ENCODE results near the gene PRMT7. TPM values are rescaled to one million over a fixed set of nuclear protein-coding genes. Genes with fewer than 3 reads are reported as not detected.

The PRMT7 gene
- total and polyA plus RNA-seq, 4 donors: 11.0 to 99.2 (median 31.6) TPM

- Histone ChIP-seq H3K36me3 (ENCODE audit: control insufficient read depth in 1 of 2, insufficient read depth in 2 of 2, low read length in 1 of 2) (peaks cover 5 to 16% of the 10 kb centered on the region in 2 donors), H3K27me3 (ENCODE audit: control insufficient read depth in 1 of 2, insufficient read depth in 2 of 2, low read length in 1 of 2) (no peaks in the 10 kb centered on the region), H3K27ac (ENCODE audit: low read depth in 1 of 2, low read length in 2 of 2) (no peak overlapping the region), H3K4me1 (ENCODE audit: control insufficient read depth in 1 of 2, insufficient read depth in 2 of 2, low read length in 2 of 2) (no peaks in the 10 kb centered on the region), H3K4me3 (ENCODE audit: low read length in 2 of 2) (no peak overlapping the region), H3K9me3 (ENCODE audit: control insufficient read depth, low read length) (no peaks in the 10 kb centered on the region)
- DNase-seq (peak in 1 of 2 donors; percentile 46), ATAC-seq (ENCODE audit: low FRiP score) (no peak)
- WGBS, 2 donors: 83 to 89% methylated on average over 28 of the region's 28 CpGs
- intact Hi-C loops (cut with DNase I): no loop called here
Observed at GRCh38 chr16:68355447-68356248, 44.8 kb downstream of the PRMT7 start.

GRCh38 chr16:68356249-68356918, 45.6 kb downstream of the PRMT7 start:
- H3K27me3 ChIP-seq (ENCODE audit: control insufficient read depth in 1 of 2, insufficient read depth in 2 of 2, low read length in 1 of 2): no peaks in the 10 kb centered on the region
- H3K36me3 ChIP-seq (ENCODE audit: control insufficient read depth in 1 of 2, insufficient read depth in 2 of 2, low read length in 1 of 2): peaks cover 5 to 16% of the 10 kb centered on the region in 2 donors
- 84 to 86% methylated on average over 25 to 28 of the region's 28 CpGs for WGBS, 2 donors
- no peak overlapping the region for H3K4me3 ChIP-seq (ENCODE audit: low read length in 2 of 2)
- no peak overlapping the region for H3K27ac ChIP-seq (ENCODE audit: low read depth in 1 of 2, low read length in 2 of 2)
- intact Hi-C loops (cut with DNase I): no loop called here
- peak in 1 of 2 donors; percentile 56 for DNase-seq
- no peaks in the 10 kb centered on the region for H3K4me1 ChIP-seq (ENCODE audit: control insufficient read depth in 1 of 2, insufficient read depth in 2 of 2, low read length in 2 of 2)
- ATAC-seq (ENCODE audit: low FRiP score): no peak
- H3K9me3 ChIP-seq (ENCODE audit: control insufficient read depth, low read length): no peaks in the 10 kb centered on the region

- 89 to 93% methylated on average over 5 of the region's 5 CpGs for WGBS, 2 donors
- no peaks in the 10 kb centered on the region for H3K4me1 ChIP-seq (ENCODE audit: control insufficient read depth in 1 of 2, insufficient read depth in 2 of 2, low read length in 2 of 2)
- intact Hi-C loops (cut with DNase I): no loop called here
- ATAC-seq (ENCODE audit: low FRiP score) (no peak), DNase-seq (no peak)
- H3K27me3 ChIP-seq (ENCODE audit: control insufficient read depth in 1 of 2, insufficient read depth in 2 of 2, low read length in 1 of 2): no peaks in the 10 kb centered on the region
- no peaks in the 10 kb centered on the region for H3K9me3 ChIP-seq (ENCODE audit: control insufficient read depth, low read length)
- H3K27ac ChIP-seq (ENCODE audit: low read depth in 1 of 2, low read length in 2 of 2): no peak overlapping the region
- H3K4me3 ChIP-seq (ENCODE audit: low read length in 2 of 2): no peak overlapping the region
- H3K36me3 ChIP-seq (ENCODE audit: control insufficient read depth in 1 of 2, insufficient read depth in 2 of 2, low read length in 1 of 2): peaks cover 0 to 16% of the 10 kb centered on the region in 2 donors
Observed at GRCh38 chr16:68356919-68357286, 46.1 kb downstream of the PRMT7 start.

- ATAC-seq (ENCODE audit: low FRiP score) (no peak), DNase-seq (peak in 1 of 2 donors; percentile 33)
- no peak overlapping the region for H3K4me3 ChIP-seq (ENCODE audit: low read length in 2 of 2)
- no peak overlapping the region for H3K27ac ChIP-seq (ENCODE audit: low read depth in 1 of 2, low read length in 2 of 2)
- 90 to 91% methylated on average over 8 to 9 of the region's 9 CpGs for WGBS, 2 donors
- intact Hi-C loops (cut with DNase I): no loop called here
- H3K27me3 ChIP-seq (ENCODE audit: control insufficient read depth in 1 of 2, insufficient read depth in 2 of 2, low read length in 1 of 2): no peaks in the 10 kb centered on the region
- peaks cover 0 to 14% of the 10 kb centered on the region in 2 donors for H3K36me3 ChIP-seq (ENCODE audit: control insufficient read depth in 1 of 2, insufficient read depth in 2 of 2, low read length in 1 of 2)
- no peaks in the 10 kb centered on the region for H3K4me1 ChIP-seq (ENCODE audit: control insufficient read depth in 1 of 2, insufficient read depth in 2 of 2, low read length in 2 of 2)
- no peaks in the 10 kb centered on the region for H3K9me3 ChIP-seq (ENCODE audit: control insufficient read depth, low read length)
Observed at GRCh38 chr16:68357521-68357922, 46.7 kb downstream of the PRMT7 start.

- H3K36me3 ChIP-seq (ENCODE audit: control insufficient read depth in 1 of 2, insufficient read depth in 2 of 2, low read length in 1 of 2): peaks cover 0 to 14% of the 10 kb centered on the region in 2 donors
- H3K4me1 ChIP-seq (ENCODE audit: control insufficient read depth in 1 of 2, insufficient read depth in 2 of 2, low read length in 2 of 2): no peaks in the 10 kb centered on the region
Observed at GRCh38 chr16:68357923-68358322, 47.1 kb downstream of the PRMT7 start.

GRCh38 chr16:68358951-68359350, 48.1 kb downstream of the PRMT7 start:
- 91% methylated on average over 13 of the region's 13 CpGs for WGBS, 2 donors
- no peaks in the 10 kb centered on the region for H3K27me3 ChIP-seq (ENCODE audit: control insufficient read depth in 1 of 2, insufficient read depth in 2 of 2, low read length in 1 of 2)
- DNase-seq (no peak), ATAC-seq (ENCODE audit: low FRiP score) (no peak)
- intact Hi-C loops (cut with DNase I): no loop called here
- H3K4me1 ChIP-seq (ENCODE audit: control insufficient read depth in 1 of 2, insufficient read depth in 2 of 2, low read length in 2 of 2): no peaks in the 10 kb centered on the region
- H3K9me3 ChIP-seq (ENCODE audit: control insufficient read depth, low read length): no peaks in the 10 kb centered on the region
- H3K27ac ChIP-seq (ENCODE audit: low read depth in 1 of 2, low read length in 2 of 2): no peak overlapping the region
- H3K36me3 ChIP-seq (ENCODE audit: control insufficient read depth in 1 of 2, insufficient read depth in 2 of 2, low read length in 1 of 2): peaks cover 0 to 8% of the 10 kb centered on the region in 2 donors
- no peak overlapping the region for H3K4me3 ChIP-seq (ENCODE audit: low read length in 2 of 2)

More at GRCh38 chr16:68357923-68358322, 47.1 kb downstream of the PRMT7 start:
- whole genome bisulfite sequencing, 2 donors: 91 to 92% methylated on average over 11 of the region's 11 CpGs
- peak in 1 of 2 donors; percentile 33 for DNase-seq
- no peaks in the 10 kb centered on the region for H3K9me3 ChIP-seq (ENCODE audit: control insufficient read depth, low read length)
- no peak for ATAC-seq (ENCODE audit: low FRiP score)
- intact Hi-C loops (cut with DNase I): no loop called here
- no peak overlapping the region for H3K27ac ChIP-seq (ENCODE audit: low read depth in 1 of 2, low read length in 2 of 2)
- H3K4me3 ChIP-seq (ENCODE audit: low read length in 2 of 2): no peak overlapping the region
- no peaks in the 10 kb centered on the region for H3K27me3 ChIP-seq (ENCODE audit: control insufficient read depth in 1 of 2, insufficient read depth in 2 of 2, low read length in 1 of 2)

GRCh38 chr16:68359398-68360191, 48.8 kb downstream of the PRMT7 start:
- Histone ChIP-seq H3K27ac (ENCODE audit: low read depth in 1 of 2, low read length in 2 of 2) (no peak overlapping the region), H3K27me3 (ENCODE audit: control insufficient read depth in 1 of 2, insufficient read depth in 2 of 2, low read length in 1 of 2) (no peaks in the 10 kb centered on the region), H3K4me3 (ENCODE audit: low read length in 2 of 2) (no peak overlapping the region), H3K4me1 (ENCODE audit: control insufficient read depth in 1 of 2, insufficient read depth in 2 of 2, low read length in 2 of 2) (no peaks in the 10 kb centered on the region), H3K36me3 (ENCODE audit: control insufficient read depth in 1 of 2, insufficient read depth in 2 of 2, low read length in 1 of 2) (peaks cover 0 to 7% of the 10 kb centered on the region in 2 donors), H3K9me3 (ENCODE audit: control insufficient read depth, low read length) (no peaks in the 10 kb centered on the region)
- DNase-seq (no peak), ATAC-seq (ENCODE audit: low FRiP score) (no peak)
- intact Hi-C loops (cut with DNase I): no loop called here
- WGBS, 2 donors: 86 to 92% methylated on average over 22 to 23 of the region's 23 CpGs

GRCh38 chr16:68360547-68360946, 49.7 kb downstream of the PRMT7 start:
- ATAC-seq (ENCODE audit: low FRiP score) (no peak), DNase-seq (no peak)
- no peaks in the 10 kb centered on the region for H3K9me3 ChIP-seq (ENCODE audit: control insufficient read depth, low read length)
- 89 to 90% methylated on average over 18 of the region's 18 CpGs for WGBS, 2 donors
- H3K27ac ChIP-seq (ENCODE audit: low read depth in 1 of 2, low read length in 2 of 2): no peak overlapping the region
- intact Hi-C loops (cut with DNase I): no loop called here
- H3K4me1 ChIP-seq (ENCODE audit: control insufficient read depth in 1 of 2, insufficient read depth in 2 of 2, low read length in 2 of 2): no peaks in the 10 kb centered on the region
- peaks cover 0 to 7% of the 10 kb centered on the region in 2 donors for H3K36me3 ChIP-seq (ENCODE audit: control insufficient read depth in 1 of 2, insufficient read depth in 2 of 2, low read length in 1 of 2)
- H3K4me3 ChIP-seq (ENCODE audit: low read length in 2 of 2): no peak overlapping the region
- no peaks in the 10 kb centered on the region for H3K27me3 ChIP-seq (ENCODE audit: control insufficient read depth in 1 of 2, insufficient read depth in 2 of 2, low read length in 1 of 2)
